Mucosa of descending colon (tissue), 3 donors: ENCODE results near the gene TGM6. TPM values are rescaled to one million over a fixed set of nuclear protein-coding genes. Genes with fewer than 3 reads are reported as not detected.

Experiments
- ATAC-seq: fragments of 200-7000 bp; cut with Tn5 transposase; one replicate; pipeline ENCODE4 v1.9.1; 2020; ENCODE audit warnings: mild to moderate bottlenecking, moderate library complexity
- DNase-seq, 3 donors: peaks; one replicate each; pipeline ENCODE4 v3.0.0-alpha.2; 2020
- H3K36me3 ChIP-seq: fragments of 200-600 bp; one replicate; pipeline ENCODE4 v1.8.0; 2021; ENCODE audit warnings: low read depth, mild to moderate bottlenecking
- H3K4me1 ChIP-seq: fragments of 200-600 bp; one replicate; pipeline ENCODE4 v1.8.0; 2021; ENCODE audit warnings: low read depth, mild to moderate bottlenecking
- H3K4me3 ChIP-seq: fragments of 200-600 bp; one replicate; pipeline ENCODE4 v1.8.0; 2021; ENCODE audit warnings: mild to moderate bottlenecking
- H3K9me3 ChIP-seq: fragments of 200-600 bp; one replicate; pipeline ENCODE4 v1.8.0; 2021; ENCODE audit warnings: mild to moderate bottlenecking
- intact Hi-C, 2 donors: fragments of 100-400 bp; cut with DNase I in 1 of 2; cut with micrococcal nuclease in 1 of 2; formaldehyde crosslinking; loops; one replicate each; pipeline versions ENCODE4 v1.11.0 to v1.11.1; 2022; cut with DNase I, micrococcal nuclease
- total RNA-seq, 3 donors: library from RNA; stranded (reverse); fragmentation: NEBNext Ultra II Directional in 2 of 3; extraction: Animal tissue kit (Norgen Biotek cat#: 25700) in 2 of 3; gene quantifications; one replicate each; pipeline versions ENCODE4 v1.2.1 to v1.2.4, GENCODE V29; 2021 to 2023
- TF ChIP-seq, protein P1 (sequence below): fragments of 200-600 bp; IDR thresholded peaks from one replicate; pipeline ENCODE4 v1.8.0; 2022; ENCODE audit warnings: antibody characterized with exemption, mild to moderate bottlenecking
- donor health status: DM: no; HTN: no; CAD: no; lungs with moderate emphysema.
- donor health status: DM: no; HTN: no; CAD: no.
- donor health status: DM: no; HTN: yes; CAD: no.

TGM6 gene
- total RNA-seq, 3 donors from 2014 or later: not detected

DNA sequence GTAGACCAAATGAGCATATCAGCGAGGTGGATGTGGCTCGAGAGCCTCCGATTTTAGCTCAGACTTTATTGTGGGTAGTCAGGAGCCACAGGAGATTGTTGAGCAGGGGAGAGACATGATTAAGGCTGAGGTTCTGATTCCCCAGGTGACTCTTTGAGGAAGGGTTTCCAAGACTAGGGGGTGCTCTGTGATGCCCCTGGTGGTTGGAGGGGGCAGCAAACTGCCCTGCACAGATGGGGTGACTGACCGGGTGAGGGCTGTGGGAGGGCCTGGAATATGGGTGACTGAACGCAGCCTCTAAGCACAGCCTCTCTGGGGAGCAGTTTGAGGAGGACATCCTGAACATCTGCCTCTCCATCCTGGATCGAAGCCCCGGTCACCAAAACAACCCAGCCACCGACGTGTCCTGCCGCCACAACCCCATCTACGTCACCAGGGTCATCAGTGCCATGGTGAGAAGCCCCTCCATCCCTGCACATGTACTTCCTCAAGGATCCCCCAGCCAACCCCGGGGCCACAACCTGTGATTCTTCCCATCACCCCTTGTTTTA lies 17.0 kb downstream of the TGM6 start:
- TF ChIP-seq, protein P1, sequence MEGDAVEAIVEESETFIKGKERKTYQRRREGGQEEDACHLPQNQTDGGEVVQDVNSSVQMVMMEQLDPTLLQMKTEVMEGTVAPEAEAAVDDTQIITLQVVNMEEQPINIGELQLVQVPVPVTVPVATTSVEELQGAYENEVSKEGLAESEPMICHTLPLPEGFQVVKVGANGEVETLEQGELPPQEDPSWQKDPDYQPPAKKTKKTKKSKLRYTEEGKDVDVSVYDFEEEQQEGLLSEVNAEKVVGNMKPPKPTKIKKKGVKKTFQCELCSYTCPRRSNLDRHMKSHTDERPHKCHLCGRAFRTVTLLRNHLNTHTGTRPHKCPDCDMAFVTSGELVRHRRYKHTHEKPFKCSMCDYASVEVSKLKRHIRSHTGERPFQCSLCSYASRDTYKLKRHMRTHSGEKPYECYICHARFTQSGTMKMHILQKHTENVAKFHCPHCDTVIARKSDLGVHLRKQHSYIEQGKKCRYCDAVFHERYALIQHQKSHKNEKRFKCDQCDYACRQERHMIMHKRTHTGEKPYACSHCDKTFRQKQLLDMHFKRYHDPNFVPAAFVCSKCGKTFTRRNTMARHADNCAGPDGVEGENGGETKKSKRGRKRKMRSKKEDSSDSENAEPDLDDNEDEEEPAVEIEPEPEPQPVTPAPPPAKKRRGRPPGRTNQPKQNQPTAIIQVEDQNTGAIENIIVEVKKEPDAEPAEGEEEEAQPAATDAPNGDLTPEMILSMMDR: no peak
- H3K4me1 ChIP-seq: no peaks in the 10 kb centered on the region
- DNase-seq: no peak
- H3K36me3 ChIP-seq: no peaks in the 10 kb centered on the region
- no peak for ATAC-seq
- H3K4me3 ChIP-seq: no peak overlapping the region
- peaks cover 2% of the 10 kb centered on the region for H3K9me3 ChIP-seq
- intact Hi-C loops: no loop called here

DNA sequence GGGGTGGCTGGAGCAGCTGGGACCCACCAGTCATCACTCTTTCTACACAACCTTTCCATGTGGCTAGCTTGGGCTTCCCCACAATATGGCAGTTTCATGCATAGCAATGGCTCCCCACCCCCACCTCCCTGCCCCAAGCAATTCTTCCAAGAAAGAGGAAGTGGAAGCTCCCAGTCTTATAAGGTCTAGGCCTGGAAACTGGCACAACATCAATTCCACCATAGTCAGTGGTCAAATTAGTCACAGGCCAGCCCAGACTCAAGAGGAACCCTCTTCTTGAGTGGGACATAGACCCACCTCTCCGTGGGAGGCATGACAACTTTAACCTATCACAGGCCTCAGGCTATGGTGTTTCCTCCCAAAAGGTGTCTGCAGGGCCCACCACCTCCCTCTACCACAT lies 17.7 kb downstream of the TGM6 start:
- intact Hi-C loops: no loop called here
- Histone ChIP-seq H3K9me3 (peaks cover 2% of the 10 kb centered on the region), H3K36me3 (no peaks in the 10 kb centered on the region), H3K4me1 (no peaks in the 10 kb centered on the region), H3K4me3 (no peak overlapping the region)
- TF ChIP-seq, protein P1: no peak
- ATAC-seq (no peak), DNase-seq (no peak)

DNA sequence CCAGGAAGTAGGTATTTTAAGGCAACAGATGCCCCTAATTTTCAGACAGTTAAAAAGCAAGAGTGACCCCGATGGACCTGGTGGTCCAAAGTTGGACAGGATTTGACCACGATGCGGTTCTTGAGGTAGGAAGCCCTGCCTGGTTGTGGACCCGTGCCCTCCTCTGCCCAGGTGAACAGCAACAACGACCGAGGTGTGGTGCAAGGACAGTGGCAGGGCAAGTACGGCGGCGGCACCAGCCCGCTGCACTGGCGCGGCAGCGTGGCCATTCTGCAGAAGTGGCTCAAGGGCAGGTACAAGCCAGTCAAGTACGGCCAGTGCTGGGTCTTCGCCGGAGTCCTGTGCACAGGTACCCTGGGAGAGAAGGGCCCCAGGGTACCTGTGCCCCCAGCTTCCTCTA lies 18.7 kb downstream of the TGM6 start:
- ATAC-seq (no peak), DNase-seq (no peak)
- TF ChIP-seq, protein P1: no peak
- intact Hi-C loops: no loop called here
- Histone ChIP-seq H3K4me3 (no peak overlapping the region), H3K36me3 (no peaks in the 10 kb centered on the region), H3K9me3 (peaks cover 2% of the 10 kb centered on the region), H3K4me1 (no peaks in the 10 kb centered on the region)

DNA sequence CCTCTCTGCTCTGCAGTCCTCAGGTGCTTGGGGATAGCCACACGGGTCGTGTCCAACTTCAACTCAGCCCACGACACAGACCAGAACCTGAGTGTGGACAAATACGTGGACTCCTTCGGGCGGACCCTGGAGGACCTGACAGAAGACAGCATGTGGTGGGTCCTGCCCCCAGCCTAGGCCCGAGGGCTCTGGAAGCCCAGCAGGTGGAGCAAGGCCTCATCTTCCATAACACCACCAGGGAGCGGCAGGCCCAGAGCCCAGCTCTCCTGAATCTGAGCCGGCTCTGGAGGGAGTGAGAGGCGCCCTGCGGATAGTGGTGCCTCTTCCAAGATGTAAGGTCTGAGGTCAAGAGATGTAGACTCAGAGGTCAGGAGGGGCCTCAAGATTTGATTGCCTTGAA lies 19.6 kb downstream of the TGM6 start:
- H3K4me1 ChIP-seq: no peaks in the 10 kb centered on the region
- H3K4me3 ChIP-seq: no peak overlapping the region
- ATAC-seq (no peak), DNase-seq (no peak)
- H3K9me3 ChIP-seq: peaks cover 7% of the 10 kb centered on the region
- TF ChIP-seq, protein P1: no peak
- intact Hi-C loops: no loop called here
- no peaks in the 10 kb centered on the region for H3K36me3 ChIP-seq

DNA sequence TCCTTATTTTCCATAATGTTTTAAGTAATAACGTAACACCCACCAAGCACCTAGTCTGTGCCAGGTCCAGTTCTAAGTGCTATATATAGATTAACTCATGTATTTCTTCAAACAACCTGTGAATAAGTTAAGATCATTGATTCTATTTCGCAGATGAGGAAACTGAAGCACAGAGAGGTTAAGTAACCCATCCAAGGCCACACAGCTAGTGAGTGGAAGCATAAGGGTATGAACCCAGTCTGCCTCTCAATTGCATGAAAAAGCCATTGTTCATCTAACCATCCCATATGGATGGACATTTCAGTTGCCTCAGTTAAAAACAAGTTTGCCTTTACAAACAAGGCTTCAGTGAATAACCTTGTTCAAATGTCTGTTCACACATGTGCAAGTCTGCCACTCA lies 20.8 kb downstream of the TGM6 start:
- intact Hi-C loops: no loop called here
- Histone ChIP-seq H3K4me1 (no peaks in the 10 kb centered on the region), H3K36me3 (no peaks in the 10 kb centered on the region), H3K9me3 (peaks cover 7% of the 10 kb centered on the region), H3K4me3 (no peak overlapping the region)
- TF ChIP-seq, protein P1: no peak
- no peak for DNase-seq
- no peak for ATAC-seq
